HG02943 (cell line): Measurements from ENCODE around the gene MCTP1.
A peak's percentile ranks its signal among the peaks of the same experiment; 100 is the strongest.

Experiments used
- ATAC-seq: cut with Tn5 transposase; IDR thresholded peaks from one replicate; pipeline ENCODE4 v1.9.1; 2021; ENCODE audit warnings: mild to moderate bottlenecking, low read depth, moderate library complexity; ENCODE audit not compliant: unreplicated experiment

MCTP1 gene

DNA sequence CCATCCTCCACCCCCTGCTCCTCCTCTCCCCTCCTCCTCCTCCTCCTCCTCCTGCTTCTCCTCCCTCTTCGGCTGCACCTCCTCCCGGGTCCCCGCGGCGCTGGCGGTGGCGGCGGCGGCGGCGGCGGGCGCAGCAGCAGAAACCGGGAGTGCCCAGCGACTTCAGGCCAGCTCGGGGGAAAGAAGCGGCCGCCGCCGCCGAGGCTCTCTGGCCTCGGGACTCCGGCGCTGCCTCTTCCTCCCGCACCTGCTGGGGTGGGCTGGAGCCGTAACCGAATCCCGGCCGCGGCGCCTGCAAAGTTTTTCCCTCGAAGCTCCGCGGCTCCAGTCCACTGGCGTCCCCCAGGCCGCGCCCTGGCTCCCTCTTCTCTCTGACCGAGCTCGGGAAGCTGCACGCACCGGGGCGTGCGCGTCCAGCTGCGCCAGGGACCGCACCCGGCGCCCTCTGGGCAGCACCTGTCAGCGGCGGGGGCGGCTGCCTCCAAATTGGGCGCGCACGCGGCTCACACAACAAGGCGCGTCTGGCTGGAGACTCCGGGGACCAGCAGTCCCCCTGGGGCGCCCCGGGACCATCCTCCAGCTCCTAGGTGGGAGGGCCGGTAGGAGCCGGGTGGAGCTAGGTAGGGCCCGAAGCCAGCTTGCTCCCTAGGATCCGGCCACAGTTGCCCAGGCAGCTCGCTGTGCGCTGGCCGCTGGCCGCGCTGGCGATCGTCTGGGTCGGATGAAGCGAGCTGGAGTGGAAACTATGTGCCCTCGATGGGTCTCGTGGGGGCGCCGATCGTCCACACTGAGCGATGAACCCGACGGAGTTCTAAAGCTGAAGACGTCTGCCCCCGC is at the start of gene MCTP1:
Gene MCTP1, minus strand, starts transcription at position 523 of the 837 bp plus-strand sequence.
- peak; percentile 31 for ATAC-seq

DNA sequence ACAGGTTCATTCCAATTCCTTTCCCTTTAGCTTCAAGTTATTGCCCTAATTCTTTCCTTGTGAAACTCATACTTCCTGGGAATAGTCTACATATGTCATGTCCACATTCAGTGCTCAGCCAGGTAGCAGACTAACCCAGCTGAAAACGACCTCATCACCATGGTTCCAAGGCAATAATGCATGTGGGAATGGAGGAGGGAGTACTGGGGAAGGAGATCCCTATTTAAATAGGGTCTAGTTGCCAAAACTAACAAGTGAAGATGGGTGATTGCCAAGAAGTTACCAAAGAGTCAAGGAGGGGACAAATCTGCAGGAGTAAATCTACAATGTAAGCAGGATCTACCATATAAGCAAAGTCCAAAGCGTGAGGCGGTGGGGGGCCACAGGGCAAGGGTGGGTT is 47.3 kb upstream of the MCTP1 start:
- no peak for ATAC-seq

DNA sequence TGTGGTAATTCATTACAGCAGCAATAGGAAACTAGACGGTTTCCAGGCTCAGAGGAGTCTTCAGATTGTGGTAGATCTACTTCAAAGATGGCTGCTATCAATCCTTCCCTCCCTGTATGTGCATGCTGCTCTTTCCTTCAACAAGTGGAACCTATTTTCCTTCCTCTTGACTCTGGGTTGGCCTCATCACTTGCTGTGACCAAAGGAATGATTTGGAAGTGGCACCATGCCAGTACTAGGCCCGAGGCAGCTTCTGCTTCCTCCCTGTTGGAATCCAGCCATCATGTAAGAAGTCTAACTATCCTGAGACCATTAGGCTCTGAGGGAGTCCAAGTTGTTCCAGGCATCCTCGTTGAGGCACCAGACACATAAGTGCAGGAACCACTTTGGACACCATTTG is 46.5 kb upstream of the MCTP1 start:
- ATAC-seq, result no peak

DNA sequence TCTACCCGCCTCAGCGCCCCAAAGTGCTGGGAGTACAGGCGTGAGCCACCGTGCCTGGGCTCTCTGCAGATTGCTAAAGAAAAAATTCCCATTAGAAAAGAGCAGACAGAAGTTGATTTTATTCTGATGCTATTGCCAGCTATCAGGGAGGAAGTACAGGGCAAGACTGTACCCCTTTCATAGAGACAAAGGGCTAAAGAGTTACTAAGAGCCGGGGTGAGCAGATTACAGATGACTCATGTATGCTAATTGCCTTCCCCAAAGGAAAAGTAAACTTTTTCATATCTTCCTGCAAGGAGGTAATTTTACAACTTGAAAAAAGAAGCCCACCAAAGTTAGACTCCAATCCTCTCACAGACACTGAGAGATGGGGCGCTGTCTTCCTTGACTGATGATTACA is 42.3 kb upstream of the MCTP1 start:
- ATAC-seq, result no peak

DNA sequence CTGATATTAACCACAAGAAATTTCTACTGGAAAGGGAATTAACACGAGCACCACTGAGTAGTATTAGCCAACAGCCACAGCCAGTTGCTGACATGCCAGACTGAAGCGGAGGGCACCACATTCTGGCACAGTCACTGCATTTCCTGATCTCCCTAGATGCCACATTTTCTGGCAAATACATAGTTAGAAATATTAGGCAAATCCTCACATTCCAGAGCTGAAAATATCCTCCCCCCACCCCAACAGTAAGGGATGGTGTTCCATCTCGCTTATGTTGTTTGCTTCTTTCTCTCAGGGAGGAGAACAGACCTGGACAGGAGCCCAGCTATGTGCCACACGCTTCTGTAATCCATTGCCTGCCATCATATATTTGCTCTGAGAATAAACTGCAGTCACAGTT is 32.8 kb upstream of the MCTP1 start:
- ATAC-seq, result no peak

DNA sequence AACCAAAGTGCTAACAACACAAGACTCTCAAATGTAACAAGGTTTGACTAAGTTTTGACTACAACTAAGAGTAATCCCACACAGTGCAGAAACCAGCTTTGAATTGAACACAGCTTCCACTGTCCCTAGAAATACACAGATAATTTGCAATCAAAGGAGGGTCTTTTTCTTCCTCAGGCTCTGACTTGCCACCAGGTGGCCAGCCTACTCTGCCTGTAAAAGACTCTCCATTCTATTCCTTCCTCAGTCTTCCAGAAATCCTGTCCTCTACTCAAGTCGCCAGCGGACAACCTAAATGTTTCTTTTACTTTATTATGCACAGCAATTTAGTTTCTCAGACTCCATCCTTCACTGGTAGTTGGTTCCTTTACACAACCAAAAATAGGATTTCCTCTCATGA is 32.2 kb upstream of the MCTP1 start:
- ATAC-seq, result no peak

DNA sequence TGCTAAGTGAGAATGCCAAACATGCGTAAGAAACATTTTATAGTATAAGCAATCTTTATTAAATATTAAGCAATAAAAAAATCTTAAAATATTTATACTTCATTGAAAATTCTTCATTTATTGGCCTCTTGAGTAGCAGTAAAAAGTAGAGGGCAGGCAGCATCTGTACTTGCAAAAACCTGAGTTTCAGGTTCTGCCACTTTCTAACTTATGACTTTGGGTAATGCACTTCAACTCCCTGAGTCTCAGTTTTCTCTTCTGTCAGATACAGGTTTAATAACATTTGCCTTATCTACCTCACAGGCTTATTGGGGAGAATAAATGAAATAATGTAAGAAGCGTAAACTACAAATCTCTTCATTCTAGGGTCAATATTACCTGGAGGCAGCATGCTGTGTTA is 19.8 kb upstream of the MCTP1 start:
- no peak for ATAC-seq

DNA sequence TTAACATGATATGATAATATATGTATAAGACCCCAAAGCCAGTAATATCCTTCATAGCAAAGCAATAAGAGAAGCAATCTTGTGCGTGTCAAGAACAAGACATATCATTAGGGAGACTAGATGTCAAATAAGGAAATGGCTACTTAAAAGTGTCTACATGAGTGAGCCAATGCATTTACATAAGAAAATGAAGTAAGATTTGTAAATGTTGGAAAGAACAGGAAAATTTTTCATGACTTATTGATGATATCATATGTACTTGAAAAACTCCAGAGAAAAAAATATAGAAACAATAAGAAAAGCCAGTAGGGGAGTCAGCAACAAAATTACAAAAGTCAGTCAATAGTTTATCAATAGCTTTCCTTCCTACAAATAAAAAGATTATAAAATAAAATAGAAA is 13.8 kb upstream of the MCTP1 start:
- ATAC-seq, result no peak

DNA sequence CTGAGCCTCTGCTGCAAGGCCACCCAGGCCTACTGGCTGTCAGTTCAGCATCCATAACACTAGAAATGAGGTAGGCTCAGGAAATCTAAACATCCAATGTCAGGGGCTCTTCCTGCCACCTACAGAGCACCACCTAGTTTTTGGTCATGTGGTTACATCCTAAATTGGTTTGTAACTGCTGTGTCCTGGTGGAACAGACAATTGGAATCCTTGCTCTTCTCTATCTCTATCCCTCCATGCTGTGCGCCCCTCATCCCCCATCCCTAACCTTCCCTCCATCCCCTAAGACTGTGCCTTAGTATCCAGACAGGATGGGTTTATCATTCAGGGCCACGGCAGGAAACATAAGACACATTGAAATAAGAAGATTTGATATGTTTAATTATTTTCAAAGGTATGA is 11.4 kb upstream of the MCTP1 start:
- no peak for ATAC-seq

DNA sequence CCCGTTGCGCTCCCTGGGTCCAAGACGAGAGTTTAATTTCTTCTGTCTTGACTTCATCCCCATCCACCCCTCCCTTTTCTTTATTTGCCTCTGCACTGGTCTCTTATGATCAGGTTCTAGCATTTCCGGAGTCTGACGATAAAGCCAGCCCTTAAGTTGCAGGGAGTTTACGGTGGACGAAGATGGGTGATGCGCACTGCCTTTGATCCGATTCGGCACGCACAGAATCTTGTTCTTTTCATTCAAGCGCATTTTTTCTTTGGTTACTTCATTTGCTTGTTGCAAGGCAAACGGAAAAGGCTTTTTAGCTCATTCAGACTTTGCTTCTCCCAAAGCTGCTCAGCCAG is 488 bp upstream of the MCTP1 start:
- ATAC-seq, result no peak

DNA sequence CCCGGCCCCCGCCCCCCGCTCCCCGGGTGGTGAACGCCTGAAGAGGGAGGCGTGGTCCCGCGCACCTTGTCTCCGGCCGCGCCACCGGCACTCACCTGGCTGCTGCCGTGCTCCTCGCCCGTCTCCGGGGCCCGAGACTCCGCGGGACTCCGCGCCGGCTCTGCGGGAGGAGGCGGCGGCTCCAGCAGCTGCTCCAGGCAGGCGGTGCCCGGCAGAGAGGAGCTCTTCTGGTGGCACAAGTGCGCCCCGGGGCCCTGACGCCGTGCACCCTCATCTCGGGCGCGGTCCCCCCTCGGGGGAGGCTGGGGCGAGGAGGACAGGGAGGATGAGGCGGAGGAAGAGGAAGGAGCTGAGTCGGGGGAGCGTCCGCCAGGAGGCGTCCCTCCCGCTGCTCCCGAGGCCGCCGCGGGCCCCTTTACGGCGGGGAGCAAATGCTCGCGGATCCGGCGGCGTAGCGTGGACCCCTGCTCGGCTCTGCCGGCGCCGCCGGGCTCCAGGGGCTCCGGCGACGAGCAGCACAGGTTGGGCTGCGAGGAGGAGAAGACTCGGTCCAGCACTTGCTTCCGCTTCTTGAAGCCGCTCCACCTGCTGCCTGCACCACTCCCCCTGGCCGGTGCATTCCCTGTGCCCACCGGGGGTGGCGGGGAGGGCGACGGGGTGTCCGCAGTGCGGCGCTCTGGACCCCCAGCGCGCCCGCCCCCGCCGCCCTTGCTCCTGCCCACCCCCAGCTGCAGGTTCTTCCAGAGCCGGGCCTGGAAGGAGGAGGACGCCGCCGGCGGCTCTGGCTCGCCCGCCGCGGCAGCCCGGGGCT is 928 bp downstream of the MCTP1 start:
- peak; percentile 53 for ATAC-seq

DNA sequence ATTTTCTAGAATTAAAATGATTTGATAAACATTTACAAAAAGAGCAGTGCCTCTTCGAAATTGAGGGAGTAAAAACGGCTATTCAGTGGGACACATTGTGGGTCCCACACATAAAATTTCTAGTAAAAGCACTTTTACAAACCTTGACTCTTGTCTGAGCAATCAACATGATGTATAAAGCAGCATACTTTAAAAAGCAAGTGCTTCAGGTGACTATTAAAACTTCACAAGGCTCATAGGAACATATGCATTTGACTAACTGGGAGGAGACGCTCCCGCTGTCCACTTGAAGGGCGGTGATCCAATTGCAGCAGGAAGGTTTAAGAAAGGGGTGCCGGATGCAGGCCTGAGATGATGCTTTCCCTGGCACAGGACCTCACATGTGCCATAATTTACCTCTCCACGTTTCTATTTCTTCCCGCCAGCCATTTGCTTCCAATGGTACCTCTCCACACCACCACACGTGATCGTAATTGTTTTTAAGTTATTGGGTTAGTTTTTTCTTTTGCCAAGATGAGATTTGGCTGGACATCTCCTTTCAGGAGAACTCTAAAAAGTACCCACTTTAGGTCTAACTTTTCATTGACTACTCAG is 1.8 kb downstream of the MCTP1 start:
- no peak for ATAC-seq

DNA sequence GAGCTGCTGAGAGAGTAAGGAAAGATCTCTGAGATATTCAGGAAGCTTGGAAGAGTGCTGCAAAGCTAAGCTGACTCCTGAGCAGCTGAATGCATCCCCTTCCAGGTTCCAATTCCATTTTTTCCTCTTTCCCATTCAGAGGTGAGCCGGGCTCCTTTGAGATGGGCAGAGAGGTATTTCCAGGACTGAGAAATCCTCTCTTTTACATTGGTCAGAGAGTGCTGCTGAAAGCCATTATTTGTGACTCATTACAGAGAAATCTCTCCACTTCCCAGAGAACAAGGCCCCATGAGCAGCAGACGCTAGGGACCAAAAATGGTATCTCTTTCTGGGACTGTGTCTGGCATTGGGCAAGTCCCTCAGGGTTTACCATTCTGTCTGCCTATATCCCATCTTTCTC is 3.7 kb downstream of the MCTP1 start:
- ATAC-seq, result no peak

DNA sequence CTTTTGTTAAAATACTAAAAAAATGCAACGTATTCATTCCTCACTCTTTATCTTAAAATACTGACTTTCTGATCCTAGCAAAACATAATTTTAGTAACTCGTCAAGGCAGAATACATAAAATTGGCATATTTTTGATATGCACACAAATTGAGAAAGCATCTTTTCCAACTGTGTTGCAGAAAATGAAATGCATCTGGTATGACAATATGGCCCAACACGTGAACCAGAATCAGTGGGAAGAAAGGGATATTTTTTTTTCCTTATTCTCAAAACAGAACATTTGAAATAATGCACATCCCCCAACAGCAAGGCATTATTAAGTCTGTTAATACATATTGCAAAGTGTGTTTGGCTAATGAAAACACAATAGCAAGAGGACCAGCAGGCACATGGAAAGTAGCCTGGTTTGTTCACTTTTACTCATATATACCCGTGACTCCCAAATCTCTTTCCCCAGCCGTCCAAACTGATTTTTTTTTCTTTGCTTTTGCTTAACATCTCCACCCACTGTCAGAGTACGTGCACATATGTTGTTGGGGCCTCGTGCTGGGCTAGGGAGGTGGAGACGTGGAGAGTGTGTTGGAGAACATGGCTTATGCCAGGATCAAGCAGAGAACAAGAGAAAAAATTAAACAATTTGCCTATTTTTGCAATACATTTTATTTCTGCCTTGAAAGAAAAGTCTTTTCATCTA is 4.3 kb downstream of the MCTP1 start:
- ATAC-seq, result no peak

DNA sequence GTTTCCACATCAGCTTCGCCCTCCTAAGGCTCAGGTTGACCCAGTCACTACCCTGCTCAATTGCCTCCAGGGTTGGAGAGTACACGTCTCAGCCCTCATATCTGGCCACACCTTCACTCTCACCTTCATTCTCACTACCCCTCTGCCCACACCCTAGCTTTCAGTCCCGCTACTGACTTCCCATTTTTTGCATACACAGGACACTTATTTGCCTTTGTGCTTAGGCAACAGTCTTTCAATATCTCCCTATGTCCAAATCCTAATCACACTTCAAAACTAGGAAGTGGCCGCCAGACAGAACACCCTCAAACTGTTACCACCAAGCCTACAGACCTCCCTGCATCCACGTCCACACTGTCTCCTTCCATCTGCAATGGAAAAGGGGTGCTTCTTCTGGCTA is 10.9 kb downstream of the MCTP1 start:
- ATAC-seq, result no peak

DNA sequence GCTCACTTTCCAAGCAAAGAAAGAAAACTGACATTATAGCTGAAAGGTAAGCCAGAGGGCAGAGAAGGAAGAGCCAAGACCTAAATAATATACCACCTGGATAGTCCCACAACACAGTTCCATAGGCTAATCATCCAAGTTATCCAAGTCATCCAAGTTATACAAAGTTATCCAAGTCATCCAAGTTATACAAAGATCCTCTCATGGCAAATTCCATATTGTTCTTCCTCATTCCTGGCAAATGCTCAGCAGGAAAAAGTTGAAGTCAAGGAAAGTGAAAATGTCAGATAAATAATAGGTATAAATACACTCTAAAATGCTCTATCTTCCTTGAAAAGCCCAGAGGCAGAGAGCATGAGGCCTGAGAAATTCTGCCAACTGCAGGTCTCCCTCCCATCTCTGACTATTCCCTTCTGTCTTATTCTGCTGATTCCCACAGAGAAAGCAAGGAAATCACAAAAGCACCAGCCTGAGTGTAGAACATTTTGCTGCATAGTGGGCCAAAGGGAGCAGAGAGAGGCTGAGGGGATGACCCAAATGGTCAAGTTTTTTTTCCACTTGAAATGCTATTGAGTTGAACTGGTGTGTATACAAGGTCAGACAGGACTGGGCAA is 12.5 kb downstream of the MCTP1 start:
- ATAC-seq, result no peak

DNA sequence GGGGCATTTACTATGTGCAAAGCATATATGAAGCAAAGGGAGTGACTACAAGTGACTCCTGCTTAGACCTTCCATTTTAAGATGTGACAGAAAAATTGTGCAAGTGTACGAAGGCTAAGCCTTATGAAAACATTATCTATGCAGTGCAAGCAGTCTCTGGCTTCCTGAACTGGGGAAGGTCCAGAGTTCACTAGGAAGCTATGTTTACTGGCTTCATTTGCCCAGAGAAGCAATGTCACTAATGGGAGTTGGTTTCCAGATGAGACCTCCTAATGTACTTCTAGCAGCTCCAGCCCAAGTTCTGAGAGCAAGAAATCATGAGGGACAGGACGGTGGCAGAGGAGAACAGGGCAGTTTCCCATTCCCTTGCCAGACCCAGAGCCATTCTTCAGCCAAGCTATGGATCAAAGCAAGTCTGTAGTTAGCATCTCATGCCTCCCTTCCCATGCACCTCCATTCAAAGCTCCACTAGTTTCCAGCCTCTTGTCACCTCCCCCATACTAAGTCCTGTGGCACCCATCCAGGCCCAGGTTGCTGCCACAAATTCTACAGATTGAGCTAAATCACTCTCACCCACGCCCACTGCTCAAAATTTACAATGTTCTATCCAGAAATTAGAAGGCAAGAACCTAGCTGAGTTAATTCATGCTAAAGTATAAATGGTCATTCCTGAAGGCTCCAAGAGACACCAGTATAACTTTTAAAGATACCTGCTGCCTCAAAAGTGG is 21.8 kb downstream of the MCTP1 start:
- ATAC-seq, result no peak

DNA sequence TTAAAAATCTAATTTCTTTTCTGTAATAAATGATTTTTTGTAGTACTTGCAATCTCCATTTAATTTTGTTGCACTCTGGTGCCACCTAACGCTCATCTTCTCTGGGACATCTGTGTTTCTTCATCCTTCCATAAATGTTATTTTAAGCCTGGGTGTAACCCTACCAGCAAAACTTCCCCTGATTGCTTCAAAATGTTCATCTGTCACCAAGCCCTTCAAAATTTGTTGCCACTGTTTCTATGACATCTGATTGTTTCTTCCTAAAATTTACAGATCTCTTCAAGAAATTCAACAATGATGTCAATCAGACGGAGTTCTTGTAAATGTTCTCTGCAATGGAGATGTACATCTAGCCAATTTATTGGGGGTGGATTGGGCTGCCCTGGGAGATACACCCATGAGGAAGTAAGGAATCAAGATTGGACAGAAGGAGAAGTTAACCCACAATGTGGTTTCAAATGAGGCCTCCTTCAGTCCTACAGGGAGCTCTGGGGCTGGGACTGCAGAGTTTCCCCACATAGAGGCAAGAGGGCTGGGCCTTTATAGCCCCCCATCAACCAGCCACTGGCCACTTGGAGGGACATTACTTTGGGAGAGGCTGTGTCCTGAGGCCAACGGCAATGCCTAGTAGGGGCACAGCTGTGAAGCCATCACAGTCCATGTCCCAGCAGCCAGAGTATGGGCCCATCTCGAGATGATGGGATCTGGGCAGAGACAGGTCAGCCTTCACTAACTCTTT is 23.3 kb downstream of the MCTP1 start:
- ATAC-seq, result no peak

DNA sequence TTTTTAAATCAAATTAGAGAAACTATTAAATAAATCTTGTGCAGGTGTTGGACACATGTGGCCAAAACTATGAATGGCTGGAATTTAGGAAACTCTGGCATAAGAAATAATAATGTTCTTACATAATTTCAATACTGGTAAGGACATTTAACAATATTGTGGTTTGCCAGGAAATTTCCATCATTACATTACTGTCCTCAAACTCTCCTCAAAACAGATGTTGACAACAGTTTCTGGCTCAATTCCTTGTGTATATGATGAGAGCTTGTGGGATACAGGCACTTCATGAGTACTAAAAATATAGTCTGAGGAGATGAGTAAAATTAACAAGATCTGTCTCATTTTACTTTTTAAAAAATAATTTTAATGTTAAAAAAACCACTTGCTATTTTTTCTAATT is 27.9 kb downstream of the MCTP1 start:
- no peak for ATAC-seq
